Measurements from ENCODE around the gene SKP2. TPM values are rescaled to one million over a fixed set of nuclear protein-coding genes. Genes with fewer than 3 reads are reported as not detected.

SKP2 gene
- total RNA-seq, 1 experiment from 2014 or later: 21.5 TPM

- POLR2A ChIA-PET: no interaction called here
- no peak overlapping the region for H3K27ac ChIP-seq (ENCODE audit: low read length)
- ATAC-seq (no peak), DNase-seq (ENCODE audit: low read depth, low spot score) (no peak)
- peaks cover 10% of the 10 kb centered on the region; the same call in 1 of the 2 replicates for H3K4me1 ChIP-seq (ENCODE audit: control insufficient read depth, insufficient read depth, low read length)
- intact Hi-C loops (cut with micrococcal nuclease; ENCODE audit: unreplicated experiment): no loop called here
- H3K9me3 ChIP-seq (ENCODE audit: control insufficient read depth, insufficient read depth, low read depth, low read length): no peaks in the 10 kb centered on the region
- CTCF ChIA-PET: no interaction called here
- in situ Hi-C loops (cut with HindIII; ENCODE audit: low pct_unique_long_range_greater_than_20kb, low sequenced_read_pairs): no loop called here
- BruUV-seq (replicated peaks): no TSS peak
- H3K36me3 ChIP-seq (ENCODE audit: control insufficient read depth, insufficient read depth, low read length): peaks cover 11% of the 10 kb centered on the region
- TF ChIP-seq SIN3A (IDR thresholded peaks at IDR 0.05; ENCODE audit: borderline replicate concordance, insufficient read depth, low read depth, low read length) (no peak), POLR2AphosphoS5 (IDR thresholded peaks at IDR 0.05; ENCODE audit: low read depth, low read length) (no peak), REST (IDR thresholded peaks at IDR 0.05; ENCODE audit: insufficient read depth in 1 of 2, low read depth in 2 of 2, low read length in 1 of 2) (no peak), CTCF (IDR thresholded peaks at IDR 0.05) (no peak), TCF7L2 (IDR thresholded peaks at IDR 0.05; ENCODE audit: low read depth, low read length) (no peak)
- H3K27me3 ChIP-seq (ENCODE audit: control insufficient read depth, insufficient read depth, low read length): no peaks in the 10 kb centered on the region
- no peak overlapping the region for H3K4me3 ChIP-seq (ENCODE audit: low read depth in 2 of 2, low read length in 2 of 2)
These were observed 4.2 kb downstream of the SKP2 start for GRCh38 chr5:36156121-36156601.

- intact Hi-C loops (cut with micrococcal nuclease; ENCODE audit: unreplicated experiment) (no loop called here), in situ Hi-C loops (cut with HindIII; ENCODE audit: low pct_unique_long_range_greater_than_20kb, low sequenced_read_pairs) (no loop called here)
- Histone ChIP-seq H3K4me3 (ENCODE audit: low read depth in 2 of 2, low read length in 2 of 2) (no peak overlapping the region), H3K27me3 (ENCODE audit: control insufficient read depth, insufficient read depth, low read length) (no peaks in the 10 kb centered on the region), H3K4me1 (ENCODE audit: control insufficient read depth, insufficient read depth, low read length) (peaks cover 10% of the 10 kb centered on the region; the same call in 1 of the 2 replicates), H3K9me3 (ENCODE audit: control insufficient read depth, insufficient read depth, low read depth, low read length) (no peaks in the 10 kb centered on the region), H3K36me3 (ENCODE audit: control insufficient read depth, insufficient read depth, low read length) (peaks cover 11% of the 10 kb centered on the region), H3K27ac (ENCODE audit: low read length) (no peak overlapping the region)
- ATAC-seq: no peak
- no TSS peak for BruUV-seq (replicated peaks)
- ChIA-PET CTCF (no interaction called here), POLR2A (no interaction called here)
- TF ChIP-seq SIN3A (IDR thresholded peaks at IDR 0.05; ENCODE audit: borderline replicate concordance, insufficient read depth, low read depth, low read length) (no peak), REST (IDR thresholded peaks at IDR 0.05; ENCODE audit: insufficient read depth in 1 of 2, low read depth in 2 of 2, low read length in 1 of 2) (no peak), TCF7L2 (IDR thresholded peaks at IDR 0.05; ENCODE audit: low read depth, low read length) (no peak), CTCF (IDR thresholded peaks at IDR 0.05) (no peak), POLR2AphosphoS5 (IDR thresholded peaks at IDR 0.05; ENCODE audit: low read depth, low read length) (no peak)
- DNase-seq (ENCODE audit: low read depth, low spot score): no peak
These were observed 4.7 kb downstream of the SKP2 start for GRCh38 chr5:36156619-36157018.
